Left colon (tissue), 2 donors: Measurements from ENCODE around the gene RNF187. TPM values are rescaled to one million over a fixed set of nuclear protein-coding genes. Genes with fewer than 3 reads are reported as not detected.

Source experiments
- ATAC-seq: fragments of 200-7000 bp; cut with Tn5 transposase; one replicate; pipeline ENCODE4 v1.9.1; 2020; ENCODE audit warnings: mild to moderate bottlenecking, moderate library complexity
- DNase-seq, 2 donors: peaks; one replicate each; pipeline ENCODE4 v3.0.0-alpha.2; 2020
- intact Hi-C, 2 donors: fragments of 100-400 bp; cut with DNase I in 1 of 2; cut with micrococcal nuclease in 1 of 2; formaldehyde crosslinking; loops; one replicate each; pipeline versions ENCODE4 v1.11.2 to v1.14.0; 2022; cut with DNase I, micrococcal nuclease
- long read RNA-seq: library from polyadenylated mRNA; unstranded; transcript quantifications from one replicate; pipeline ENCODE4 v2.0.0, GENCODE V29; 2021
- total RNA-seq, 2 donors: library from RNA; stranded (reverse); fragmentation: NEBNext Ultra II Directional; extraction: Animal tissue kit (Norgen Biotek cat#: 25700); gene quantifications; one replicate each; pipeline ENCODE4 v1.2.1, GENCODE V29; 2021
- donor health status: DM: no; HTN: no; CAD: no.
- donor health status: DM: yes; HTN: yes; CAD: no.

RNF187 gene
- 10 to 100 TPM; 79.0 to 84.5 TPM for total RNA-seq
- long read RNA-seq, transcript RNF187-201 (4 exons, 3,017 nt), result major isoform, 67 of 86 reads
- long read RNA-seq, partial matches to known transcripts, result 3 of 86 reads
- long read RNA-seq, other reads (novel, unspliced or antisense), result 16 of 86 reads

- DNase-seq (peak; percentile 84 to 93), ATAC-seq (peak; percentile 91)
Measured at GRCh38 chr1:228487336-228488124, at the start of gene RNF187. TSS of gene RNF187 (plus strand) at chr1:228487382.

DNA sequence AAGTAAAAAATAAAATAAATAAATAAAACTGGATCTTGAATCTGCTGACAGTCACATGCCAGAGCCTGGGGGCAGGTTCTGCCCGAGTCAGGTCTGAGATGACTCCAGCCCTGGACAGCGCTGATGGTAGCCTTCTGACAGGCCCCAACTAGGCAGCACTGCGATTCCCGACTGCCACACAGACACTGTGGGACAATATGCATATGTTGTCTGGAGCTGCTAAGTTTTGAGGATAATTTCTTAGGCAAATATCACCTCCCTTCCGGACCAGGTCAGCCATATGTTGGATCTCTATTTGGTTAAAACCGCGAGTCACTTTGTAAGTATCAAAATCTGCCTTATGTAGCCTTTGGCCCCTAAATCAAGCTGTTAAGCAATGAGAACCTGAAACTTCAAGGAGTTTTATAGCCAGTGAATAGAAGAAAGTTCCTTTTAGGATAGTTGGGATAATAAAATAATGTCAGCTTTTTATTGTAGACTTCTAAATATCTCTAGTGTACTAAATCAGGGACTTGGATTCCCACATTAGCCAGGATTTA is 49.7 kb upstream of the RNF187 start:
- peak; percentile 60 for ATAC-seq
- intact Hi-C loops, result no loop called here
- no peak for DNase-seq

More at GRCh38 chr1:228487336-228488124, at the start of gene RNF187:
- intact Hi-C loops, result no loop called here

DNA sequence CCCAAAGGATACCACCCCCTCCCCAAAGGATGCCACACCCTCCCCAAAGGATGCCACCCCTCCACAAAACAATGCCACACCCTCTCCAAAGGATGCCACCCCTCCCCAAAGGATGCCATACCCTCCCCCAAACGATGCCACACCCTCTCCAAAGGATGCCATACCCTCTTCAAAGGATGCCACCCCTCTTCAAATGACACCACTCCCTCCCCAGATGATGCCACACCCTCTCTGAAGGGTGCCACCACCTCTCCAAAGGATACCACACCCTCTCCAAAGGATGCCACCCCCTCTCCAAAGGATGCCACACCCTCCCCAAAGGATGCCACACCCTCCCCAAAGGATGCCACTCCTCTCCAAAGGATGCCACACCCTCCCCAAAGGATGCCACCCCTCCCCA is 48.9 kb upstream of the RNF187 start:
- DNase-seq (no peak), ATAC-seq (no peak)
- intact Hi-C loops, result no loop called here

DNA sequence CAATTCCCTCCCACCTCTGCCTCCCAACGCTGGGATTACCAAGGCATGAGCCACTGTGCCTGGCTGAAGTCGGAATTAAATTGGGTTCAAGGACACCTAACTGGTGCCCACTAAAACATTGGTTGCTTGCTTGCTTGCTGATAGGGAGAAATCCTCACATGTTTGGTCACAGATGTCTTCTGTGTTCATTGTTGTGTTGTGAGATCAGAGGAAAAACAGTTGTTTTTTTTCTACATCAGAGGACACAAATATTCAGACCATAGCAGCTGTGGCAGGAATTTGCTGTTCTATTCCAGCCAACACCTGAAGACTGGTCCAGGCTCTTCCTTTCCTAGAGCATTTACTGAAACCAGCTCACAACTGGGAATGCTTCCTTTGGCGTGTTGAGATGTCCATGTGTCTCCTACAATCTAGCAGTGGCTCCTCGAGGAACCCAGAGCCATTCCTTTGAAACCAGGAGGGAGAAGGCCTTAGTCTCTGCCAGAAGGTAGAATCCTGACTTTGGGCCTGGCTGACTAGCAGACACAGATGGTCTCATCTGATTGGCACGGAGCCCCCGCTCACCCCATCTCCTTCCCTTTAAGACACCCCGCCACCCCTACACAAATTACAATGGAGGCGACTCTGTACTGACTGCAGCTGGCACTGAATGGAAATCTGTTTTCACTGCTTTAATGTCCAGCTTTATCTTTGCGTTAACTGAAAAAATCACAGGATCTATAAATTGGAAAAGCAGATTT is 46.3 kb upstream of the RNF187 start:
- DNase-seq, result no peak
- no peak for ATAC-seq
- intact Hi-C loops, result no loop called here

DNA sequence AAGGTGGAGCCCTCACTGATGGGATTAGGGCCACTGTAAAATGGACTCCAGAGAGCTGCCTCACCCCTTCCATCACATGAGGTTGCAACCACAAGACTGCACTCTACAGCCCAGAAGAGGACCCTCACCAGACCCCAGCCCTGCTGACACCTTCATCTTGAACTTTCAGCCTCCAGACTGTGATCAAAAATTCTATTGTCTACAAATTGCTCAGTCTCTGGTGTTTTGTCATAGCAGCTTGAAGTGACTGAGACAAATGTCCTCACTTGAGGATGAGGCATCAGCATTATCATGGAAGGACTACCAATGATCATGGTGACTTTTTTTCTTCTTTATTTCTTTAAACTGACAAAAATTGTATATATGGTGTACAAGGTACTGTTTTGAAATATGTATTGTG is 43.8 kb upstream of the RNF187 start:
- ATAC-seq (no peak), DNase-seq (no peak)
- intact Hi-C loops, result no loop called here

GRCh38 chr1:228445490-228445842 is 41.7 kb upstream of the RNF187 start:
- ATAC-seq (no peak), DNase-seq (no peak)
- intact Hi-C loops, result no loop called here

DNA sequence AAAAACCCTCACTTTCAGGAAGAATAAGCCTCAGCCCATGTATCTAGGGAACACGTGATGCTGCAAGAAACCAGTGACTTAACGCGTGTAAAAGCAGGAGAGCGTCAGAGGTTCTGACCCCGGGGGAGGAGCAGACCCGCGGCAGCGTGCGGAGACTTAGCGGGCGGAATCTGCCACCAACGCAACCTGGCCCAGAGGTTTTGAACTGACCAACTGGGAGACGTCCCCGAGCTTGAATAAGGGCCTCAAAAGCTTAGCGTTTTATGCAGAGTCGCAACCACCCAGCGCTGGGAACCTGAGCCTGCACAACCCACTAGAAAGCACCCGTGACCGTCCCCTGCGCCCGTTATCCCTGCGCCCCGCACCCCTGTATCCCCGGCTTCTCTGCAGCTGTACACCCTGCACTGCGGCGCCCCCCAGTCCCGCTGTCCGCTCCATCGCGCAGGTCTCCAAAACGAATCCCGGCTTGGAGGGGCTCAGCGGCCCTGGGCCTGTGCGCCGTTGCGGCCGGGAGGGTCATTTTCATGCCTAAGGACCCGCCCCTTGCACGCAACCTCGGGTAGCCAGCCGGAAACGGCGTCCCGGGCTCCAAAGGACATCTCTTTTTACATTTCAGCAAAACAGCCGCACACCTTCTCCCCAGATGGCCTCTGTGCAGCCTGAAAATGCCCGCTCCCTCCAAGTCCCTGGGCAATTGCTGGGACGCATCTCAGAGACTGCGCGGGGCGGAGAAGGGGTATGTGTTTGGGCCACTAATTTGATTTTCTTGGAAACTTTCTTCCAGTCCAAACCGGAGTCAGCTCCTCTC is 41.1 kb upstream of the RNF187 start:
- peak; percentile 46 for ATAC-seq

GRCh38 chr1:228446852-228447251 is 40.3 kb upstream of the RNF187 start:
- DNase-seq (no peak), ATAC-seq (no peak)
- intact Hi-C loops, result no loop called here

More for the DNA sequence above, 41.1 kb upstream of the RNF187 start:
- intact Hi-C loops, result no loop called here
- peak in 1 of 2 donors; percentile 20 for DNase-seq

DNA sequence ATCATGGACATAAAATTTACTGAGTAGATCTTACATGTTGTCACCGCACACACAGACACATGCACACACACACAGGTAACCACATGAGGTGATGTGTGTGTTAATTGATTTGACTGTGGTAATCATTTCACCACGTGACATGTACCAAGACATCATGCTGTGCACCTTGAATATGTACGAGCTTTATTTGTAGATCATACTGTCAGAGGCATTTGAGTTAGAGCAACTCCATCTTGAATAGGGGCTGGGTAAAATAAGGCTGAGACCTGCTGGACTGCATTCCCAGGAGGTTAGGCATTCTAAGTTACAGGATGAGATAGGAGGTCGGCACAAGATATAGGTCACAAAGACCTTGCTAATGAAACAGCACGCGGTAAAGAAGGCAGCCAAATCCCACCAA is 38.8 kb upstream of the RNF187 start:
- intact Hi-C loops, result no loop called here
- DNase-seq (no peak), ATAC-seq (no peak)

- ATAC-seq (no peak), DNase-seq (no peak)
- intact Hi-C loops, result no loop called here
Measured at GRCh38 chr1:228450200-228450599, 37.0 kb upstream of the RNF187 start.

GRCh38 chr1:228452194-228453021 is 34.8 kb upstream of the RNF187 start:
- ATAC-seq, result no peak
- intact Hi-C loops, result no loop called here
- DNase-seq, result no peak

- intact Hi-C loops, result no loop called here
- ATAC-seq (no peak), DNase-seq (no peak)
Measured at GRCh38 chr1:228453022-228453560, 34.1 kb upstream of the RNF187 start.

DNA sequence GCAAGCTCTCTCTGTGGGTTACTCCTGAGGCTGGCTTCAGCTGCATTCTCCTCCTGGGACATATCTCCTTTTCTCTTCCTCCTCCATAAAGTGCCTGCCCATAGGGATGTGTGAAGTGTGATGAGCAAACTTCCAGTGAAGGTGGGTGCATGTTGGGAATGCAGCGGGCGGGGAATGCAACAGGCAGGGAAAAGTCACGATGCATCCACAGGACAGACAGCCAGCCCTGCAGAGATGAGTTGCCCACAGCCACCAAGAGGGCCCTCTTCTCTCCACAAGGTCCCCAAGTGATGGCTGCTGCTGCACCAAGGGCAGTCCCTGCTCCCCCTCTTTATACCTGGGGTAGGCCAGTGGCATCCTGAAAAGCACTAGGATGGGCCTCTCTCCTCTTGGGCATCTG is 33.6 kb upstream of the RNF187 start:
- no peak for ATAC-seq
- intact Hi-C loops, result no loop called here
- DNase-seq, result no peak

DNA sequence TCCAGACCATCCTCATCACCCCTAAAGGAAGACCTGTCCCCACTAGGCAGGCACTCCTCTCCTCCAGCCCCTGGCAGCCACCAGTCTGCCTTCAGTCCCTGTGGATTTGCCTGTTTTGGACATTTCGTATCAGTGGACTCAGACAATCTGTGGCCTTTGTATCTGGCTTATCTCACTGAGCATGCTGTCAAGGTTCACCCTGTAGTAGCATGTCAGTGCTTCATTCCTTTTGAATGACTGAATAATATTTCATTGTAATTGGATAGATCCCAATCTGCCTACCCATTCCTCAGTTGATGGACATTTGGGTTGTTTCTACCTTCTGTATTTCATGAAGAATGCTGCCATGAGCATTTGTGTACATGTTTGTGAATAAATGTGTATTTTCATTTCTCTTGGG is 32.9 kb upstream of the RNF187 start:
- no peak for DNase-seq
- ATAC-seq, result no peak
- intact Hi-C loops, result no loop called here

- intact Hi-C loops, result no loop called here
- DNase-seq, result no peak
- ATAC-seq, result no peak
Measured at GRCh38 chr1:228455715-228456114, 31.5 kb upstream of the RNF187 start.

GRCh38 chr1:228456252-228457016 is 30.7 kb upstream of the RNF187 start:
- ATAC-seq (no peak), DNase-seq (no peak)
- intact Hi-C loops, result no loop called here

DNA sequence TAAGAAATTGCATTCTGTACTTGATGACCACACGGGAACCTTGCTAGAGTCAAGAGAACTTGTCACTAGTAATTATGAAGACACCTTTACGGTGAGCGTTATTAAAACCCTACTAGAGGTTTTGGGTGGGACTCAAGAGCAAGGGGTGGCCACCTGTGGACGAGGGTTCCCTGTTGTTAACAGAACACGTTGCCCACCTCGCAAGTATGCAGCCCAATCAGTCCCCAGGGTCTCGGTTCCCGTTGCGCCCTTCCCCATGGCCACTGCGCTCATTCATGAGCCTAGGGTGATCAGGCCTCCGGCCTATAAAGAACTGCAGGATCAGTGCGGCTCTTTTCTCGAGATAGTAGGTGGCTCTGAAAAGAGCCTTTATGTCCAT is 30.2 kb upstream of the RNF187 start:
- intact Hi-C loops, result no loop called here
- ATAC-seq, result peak; percentile 28
- DNase-seq, result no peak
